GM10266 (cell line): ENCODE measurements around the gene PLOD3.

Experiments used
- DNase-seq: peaks from one replicate; pipeline ENCODE4 v3.0.0; 2012; ENCODE audit errors: extremely low spot score
- CTCF ChIP-seq: IDR thresholded peaks from 2 replicates; pipeline ENCODE4 v1.5.1; 2012; ENCODE audit warnings: mild to moderate bottlenecking, low read depth; ENCODE audit not compliant: control insufficient read depth, insufficient read depth; ENCODE audit errors: missing control alignments

The PLOD3 gene

GRCh38 chr7:101216001-101216859 is 1.2 kb downstream of the PLOD3 start:
- DNase-seq: no peak
- no peak for TF ChIP-seq CTCF

GRCh38 chr7:101212014-101212413 is 5.4 kb downstream of the PLOD3 start:
- DNase-seq: no peak
- no peak for TF ChIP-seq CTCF

- TF ChIP-seq CTCF: no peak
- DNase-seq: no peak
Measured at GRCh38 chr7:101211501-101211900, 5.9 kb downstream of the PLOD3 start.

- no peak for TF ChIP-seq CTCF
- DNase-seq: no peak
Measured at GRCh38 chr7:101210143-101210542, 7.2 kb downstream of the PLOD3 start.

GRCh38 chr7:101208794-101209193 is 8.6 kb downstream of the PLOD3 start:
- no peak for TF ChIP-seq CTCF
- DNase-seq: no peak

- TF ChIP-seq CTCF: no peak
- no peak for DNase-seq
Measured at GRCh38 chr7:101207459-101207858, 9.9 kb downstream of the PLOD3 start.

GRCh38 chr7:101206665-101207042 is 10.7 kb downstream of the PLOD3 start:
- no peak for DNase-seq
- no peak for TF ChIP-seq CTCF
